PC-9 (cell line): ENCODE data around the gene MAST4. TPM values are rescaled to one million over a fixed set of nuclear protein-coding genes. Genes with fewer than 3 reads are reported as not detected.
A peak's percentile ranks its signal among the peaks of the same experiment; 100 is the strongest.

ENCODE experiments used
- BruUV-seq: library from RNA; stranded (reverse); fragments of 400-500 nt; replicated peaks from 2 replicates; lab custom pipeline; 2021; lab: Mats Ljungman, UMichigan
- CTCF ChIA-PET: fragments of 300-600 bp; sonication (Branson Sonifier 250); formaldehyde crosslinking; loops from one replicate; lab custom pipeline; 2022; ENCODE audit warnings: antibody characterized with exemption; lab: Charles Lee
- POLR2A ChIA-PET: fragments of 300-600 bp; sonication (Branson Sonifier 250); formaldehyde crosslinking; loops from one replicate; lab custom pipeline; 2022; ENCODE audit warnings: antibody characterized with exemption; ENCODE audit not compliant: unreplicated experiment; lab: Charles Lee
- DNase-seq, 2 experiments: peaks; one replicate each; pipeline versions ENCODE4 v3.0.0 to v3.0.0-alpha.2; 2015 to 2022; ENCODE audit warnings: mixed read lengths in 1 of 2
- H2AFZ ChIP-seq: fragments of 200-600 bp; sonication (generic); 2 replicates; pipeline ENCODE4 v1.8.1; 2017; ENCODE audit warnings: antibody characterized with exemption
- H3F3A ChIP-seq: fragments of 200-600 bp; sonication (generic); 2 replicates; pipeline ENCODE4 v1.8.1; 2017; ENCODE audit warnings: antibody characterized with exemption, mild to moderate bottlenecking, low read depth; ENCODE audit not compliant: insufficient read depth
- H3K27ac ChIP-seq: fragments of 200-600 bp; sonication (generic); 2 replicates; pipeline ENCODE4 v1.6.1; 2016; ENCODE audit warnings: mixed run types
- H3K27me3 ChIP-seq: fragments of 200-600 bp; sonication (generic); 2 replicates; pipeline ENCODE4 v1.6.1; 2016; ENCODE audit warnings: low read depth, mixed run types; ENCODE audit not compliant: insufficient read depth
- H3K36me3 ChIP-seq: fragments of 200-600 bp; sonication (generic); 2 replicates; pipeline ENCODE4 v1.6.1; 2016; ENCODE audit warnings: low read depth, mixed run types
- H3K4me1 ChIP-seq: fragments of 200-600 bp; sonication (generic); replicated peaks from 2 replicates; pipeline ENCODE4 v1.6.1; 2016; ENCODE audit warnings: mixed run types; ENCODE audit not compliant: insufficient read depth
- H3K4me2 ChIP-seq: fragments of 200-600 bp; sonication (generic); 2 replicates; pipeline ENCODE4 v1.6.1; 2017; ENCODE audit warnings: mixed run types
- H3K4me3 ChIP-seq: fragments of 200-600 bp; sonication (generic); 2 replicates; pipeline ENCODE4 v1.6.1; 2016; ENCODE audit warnings: mixed run types
- H3K79me2 ChIP-seq: fragments of 200-600 bp; sonication (generic); 2 replicates; pipeline ENCODE4 v1.6.1; 2017; ENCODE audit warnings: low read depth, mixed run types
- H3K9me2 ChIP-seq: fragments of 200-600 bp; sonication (generic); 2 replicates; pipeline ENCODE4 v1.8.1; 2017; ENCODE audit warnings: mild to moderate bottlenecking; ENCODE audit not compliant: insufficient read depth
- H3K9me3 ChIP-seq: fragments of 200-600 bp; sonication (generic); 2 replicates; pipeline ENCODE4 v1.8.1; 2016; ENCODE audit warnings: low read depth; ENCODE audit not compliant: insufficient read depth
- H4K20me1 ChIP-seq: fragments of 200-600 bp; sonication (generic); 2 replicates; pipeline ENCODE4 v1.8.1; 2017; ENCODE audit not compliant: insufficient read depth
- EZH2 ChIP-seq: fragments of 200-600 bp; sonication (generic); IDR thresholded peaks from 2 replicates; pipeline ENCODE4 v1.8.0; 2017; ENCODE audit warnings: antibody characterized with exemption, low read depth
- intact Hi-C: fragments of 100-400 bp; cut with micrococcal nuclease; formaldehyde crosslinking; loops from one replicate; pipeline ENCODE4 v1.10.0; 2022; ENCODE audit not compliant: unreplicated experiment
- total RNA-seq: library from RNA; stranded (reverse); gene quantifications from 2 replicates; pipeline ENCODE4 v1.2.3, GENCODE V29; 2021
- TF ChIP-seq, protein P1 (sequence below): fragments of 200-600 bp; sonication (generic); conservative IDR thresholded peaks from 2 replicates; pipeline ENCODE4 v1.6.1; 2017; ENCODE audit warnings: mixed run types, antibody characterized with exemption, mild to moderate bottlenecking, moderate library complexity

The MAST4 gene
- total RNA-seq, 1 experiment from 2014 or later = 19.3 TPM

- Histone ChIP-seq H3K36me3 (no peaks in the 10 kb centered on the region), H3K4me1 (no peaks in the 10 kb centered on the region), H3K4me2 (peak overlapping the region; percentile 77), H3K9me2 (no peaks in the 10 kb centered on the region), H3K27me3 (peaks cover 49% of the 10 kb centered on the region), H3F3A (no peaks in the 10 kb centered on the region), H3K27ac (no peak overlapping the region), H3K79me2 (no peaks in the 10 kb centered on the region), H4K20me1 (no peaks in the 10 kb centered on the region), H3K4me3 (peak overlapping the region; percentile 57; the same call in 1 of the 2 replicates), H2AFZ (0 out of 2 replicates have a peak overlapping the region, but pooled peaks have one; percentile 33), H3K9me3 (no peaks in the 10 kb centered on the region)
- TF ChIP-seq EZH2 = no peak
- TF ChIP-seq, protein P1, sequence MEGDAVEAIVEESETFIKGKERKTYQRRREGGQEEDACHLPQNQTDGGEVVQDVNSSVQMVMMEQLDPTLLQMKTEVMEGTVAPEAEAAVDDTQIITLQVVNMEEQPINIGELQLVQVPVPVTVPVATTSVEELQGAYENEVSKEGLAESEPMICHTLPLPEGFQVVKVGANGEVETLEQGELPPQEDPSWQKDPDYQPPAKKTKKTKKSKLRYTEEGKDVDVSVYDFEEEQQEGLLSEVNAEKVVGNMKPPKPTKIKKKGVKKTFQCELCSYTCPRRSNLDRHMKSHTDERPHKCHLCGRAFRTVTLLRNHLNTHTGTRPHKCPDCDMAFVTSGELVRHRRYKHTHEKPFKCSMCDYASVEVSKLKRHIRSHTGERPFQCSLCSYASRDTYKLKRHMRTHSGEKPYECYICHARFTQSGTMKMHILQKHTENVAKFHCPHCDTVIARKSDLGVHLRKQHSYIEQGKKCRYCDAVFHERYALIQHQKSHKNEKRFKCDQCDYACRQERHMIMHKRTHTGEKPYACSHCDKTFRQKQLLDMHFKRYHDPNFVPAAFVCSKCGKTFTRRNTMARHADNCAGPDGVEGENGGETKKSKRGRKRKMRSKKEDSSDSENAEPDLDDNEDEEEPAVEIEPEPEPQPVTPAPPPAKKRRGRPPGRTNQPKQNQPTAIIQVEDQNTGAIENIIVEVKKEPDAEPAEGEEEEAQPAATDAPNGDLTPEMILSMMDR = no peak
- CTCF ChIA-PET = no interaction called here
- POLR2A ChIA-PET = no interaction called here
- no peak for DNase-seq
- BruUV-seq = no TSS peak
- intact Hi-C loops = no loop called here
Measured at GRCh38 chr5:66597183-66597757, 1.1 kb downstream of the MAST4 start.

DNA sequence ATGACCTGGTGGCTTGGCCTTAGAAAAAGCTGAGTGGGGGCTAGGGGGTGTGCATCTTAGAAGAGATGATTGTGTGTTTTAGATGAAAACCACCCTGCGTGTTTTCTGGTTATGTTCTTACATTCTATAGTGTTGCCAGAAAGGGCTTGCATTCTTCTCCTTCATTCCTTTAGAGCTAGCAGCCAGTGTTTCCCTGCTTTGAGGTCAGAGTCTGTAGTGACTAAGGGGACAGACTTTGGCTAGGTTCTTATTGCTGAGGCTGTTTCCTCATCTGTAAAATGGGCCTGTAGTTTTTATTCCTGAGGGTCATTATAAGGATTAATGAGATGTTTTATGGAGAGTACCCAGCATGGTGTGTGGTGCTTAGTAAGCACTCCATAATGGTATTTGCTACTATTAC, 6.4 kb downstream of the MAST4 start:
- H3K9me2 ChIP-seq = no peaks in the 10 kb centered on the region
- H3K27me3 ChIP-seq = peaks cover 30% of the 10 kb centered on the region
- H3F3A ChIP-seq = no peaks in the 10 kb centered on the region

GRCh38 chr5:66603164-66603563, 7.0 kb downstream of the MAST4 start:
- no peak overlapping the region for H3K4me3 ChIP-seq

More for the DNA sequence above, 6.4 kb downstream of the MAST4 start:
- Histone ChIP-seq H3K79me2 (no peaks in the 10 kb centered on the region), H3K4me3 (no peak overlapping the region), H3K36me3 (no peaks in the 10 kb centered on the region), H3K9me3 (no peaks in the 10 kb centered on the region), H3K4me2 (no peak overlapping the region), H3K27ac (no peak overlapping the region), H2AFZ (no peak overlapping the region), H3K4me1 (no peaks in the 10 kb centered on the region), H4K20me1 (no peaks in the 10 kb centered on the region)
- DNase-seq = no peak
- no TSS peak for BruUV-seq
- POLR2A ChIA-PET = no interaction called here
- TF ChIP-seq, protein P1 = no peak
- TF ChIP-seq EZH2 = no peak
- CTCF ChIA-PET = no interaction called here
- intact Hi-C loops = no loop called here

More at GRCh38 chr5:66603164-66603563, 7.0 kb downstream of the MAST4 start:
- H3K9me2 ChIP-seq = no peaks in the 10 kb centered on the region
- H2AFZ ChIP-seq = no peak overlapping the region
- H3K4me1 ChIP-seq = no peaks in the 10 kb centered on the region
- TF ChIP-seq, protein P1 = no peak
- no peak for TF ChIP-seq EZH2
- no TSS peak for BruUV-seq
- peaks cover 25% of the 10 kb centered on the region for H3K27me3 ChIP-seq
- no peaks in the 10 kb centered on the region for H3K36me3 ChIP-seq
- no peaks in the 10 kb centered on the region for H3K79me2 ChIP-seq
- ChIA-PET CTCF (no interaction called here), POLR2A (no interaction called here)
- DNase-seq = no peak
- no peak overlapping the region for H3K27ac ChIP-seq
- no peaks in the 10 kb centered on the region for H3K9me3 ChIP-seq
- no peak overlapping the region for H3K4me2 ChIP-seq
- intact Hi-C loops = no loop called here
- H4K20me1 ChIP-seq = no peaks in the 10 kb centered on the region
- H3F3A ChIP-seq = no peaks in the 10 kb centered on the region
